Spleen (tissue), 11 donors: ENCODE measurements around the gene GSX1. TPM values are rescaled to one million over a fixed set of nuclear protein-coding genes. Genes with fewer than 3 reads are reported as not detected.

Experiments used
- DNase-seq: peaks from one replicate; pipeline ENCODE4 v3.0.0-alpha.2; 2020
- H3K27ac ChIP-seq, 8 donors: fragments of 200-600 bp; sonication (generic) in 7 of 8; 1 replicate in 4 of 8; 2 replicates in 4 of 8; pipeline versions ENCODE4 v1.5.0 to v1.8.0; 2016 to 2021; ENCODE audit warnings: inconsistent platforms in 4 of 8, mild to moderate bottlenecking in 4 of 8, moderate library complexity in 1 of 8
- H3K27me3 ChIP-seq, 7 donors: fragments of 200-600 bp; sonication (generic) in 6 of 7; replicated peaks in 1 of 7; 1 replicate in 4 of 7; 2 replicates in 3 of 7; pipeline versions ENCODE4 v1.5.0 to v1.8.0; 2016 to 2021; ENCODE audit warnings: inconsistent platforms in 3 of 7, mild to moderate bottlenecking in 1 of 7
- H3K36me3 ChIP-seq, 6 donors: fragments of 200-600 bp; sonication (generic) in 5 of 6; 1 replicate in 4 of 6; 2 replicates in 2 of 6; pipeline versions ENCODE4 v1.5.0 to v1.8.0; 2016 to 2021; ENCODE audit warnings: inconsistent platforms in 2 of 6
- H3K4me1 ChIP-seq, 6 donors: fragments of 200-600 bp; sonication (generic) in 5 of 6; 1 replicate in 3 of 6; 2 replicates in 3 of 6; pipeline versions ENCODE4 v1.5.0 to v1.8.0; 2016 to 2021; ENCODE audit warnings: inconsistent platforms in 3 of 6
- H3K4me3 ChIP-seq, 8 donors: fragments of 200-600 bp; sonication (generic) in 7 of 8; 1 replicate in 4 of 8; 2 replicates in 4 of 8; pipeline versions ENCODE4 v1.5.0 to v1.8.0; 2016 to 2021; ENCODE audit warnings: inconsistent platforms in 4 of 8, mild to moderate bottlenecking in 4 of 8, moderate library complexity in 2 of 8
- H3K9me3 ChIP-seq, 8 donors: fragments of 200-600 bp; sonication (generic) in 7 of 8; 1 replicate in 4 of 8; 2 replicates in 4 of 8; pipeline versions ENCODE4 v1.5.0 to v1.8.0; 2016 to 2021; ENCODE audit warnings: inconsistent platforms in 4 of 8
- CTCF ChIP-seq, 11 experiments: fragments of 200-600 bp in 7 of 11; fragments of 450-650 bp in 4 of 11; sonication (generic) in 4 of 11; IDR thresholded peaks in 8 of 11; conservative IDR thresholded peaks in 3 of 11; 1 replicate in 7 of 11; 2 replicates in 4 of 11; pipeline versions ENCODE4 v1.4.0 to v1.8.0; 2016 to 2021; ENCODE audit warnings: antibody characterized with exemption in 11 of 11, inconsistent platforms in 4 of 11, mild to moderate bottlenecking in 1 of 11
- POLR2A ChIP-seq, 3 donors: fragments of 450-650 bp; IDR thresholded peaks; one replicate each; pipeline ENCODE4 v1.5.1; 2017; ENCODE audit warnings: antibody characterized with exemption in 3 of 3, mild to moderate bottlenecking in 1 of 3
- POLR2AphosphoS5 ChIP-seq, 3 donors: sonication (generic); formaldehyde crosslinking; IDR thresholded peaks; one replicate each; pipeline ENCODE4 v1.5.1; 2017; ENCODE audit warnings: antibody characterized with exemption in 3 of 3
- WGBS, 5 donors: extraction: QIAGEN DNeasy Blood & Tissue Kit in 3 of 5; methylation state at CpG; one replicate each; pipeline versions ENCODE4 v1.1.5 to v1.1.7; 2013 to 2018; 5-methylcytosine and 5-hydroxymethylcytosine counted together
- intact Hi-C: fragments of 100-400 bp; cut with DNase I; formaldehyde crosslinking; loops from one replicate; pipeline ENCODE4 v1.15.0; 2023; ENCODE audit warnings: low total_unique reads
- polyA plus RNA-seq, 3 donors: library from polyadenylated mRNA; stranded (reverse); fragments of 200-250 nt; gene quantifications; one replicate each; pipeline ENCODE4 v1.2.1, GENCODE V29; 2013
- total RNA-seq, 7 donors: library from RNA; depleted of rRNA in 3 of 7; stranded (reverse); fragments of >200 nt in 3 of 7; fragmentation: NEBNext Ultra II Directional in 4 of 7; extraction: Animal tissue kit (Norgen Biotek cat#: 25700) in 4 of 7; gene quantifications; one replicate each; pipeline versions ENCODE4 v1.1.0 to v1.2.1, GENCODE V29; 2016 to 2021
- donor health status: healthy with polysubstance abuse.
- donor health status: DM: no; HTN: no; CAD: no; lungs with moderate emphysema.
- donor health status: DM: no; HTN: no; CAD: no.
- donor health status: Bipolar disorder and iron deficiency.
- donor health status: healthy.
- donor health status: DM: no; HTN: no; CAD: no.
- donor health status: DM: yes; HTN: yes; CAD: no.

Gene GSX1
- total and polyA plus RNA-seq, 10 donors, result not detected

- no peaks in the 10 kb centered on the region for H3K36me3 ChIP-seq
- intact Hi-C loops, result no loop called here
- peaks cover 17 to 56% (median 40%) of the 10 kb centered on the region in 6 donors for H3K4me1 ChIP-seq
- peaks cover 0 to 6% (median 0%) of the 10 kb centered on the region in 8 donors for H3K9me3 ChIP-seq
- TF ChIP-seq POLR2A (IDR thresholded peaks at IDR 0.05), result no peak
- TF ChIP-seq CTCF (IDR thresholded peaks at IDR 0.05 in 8 of 11, conservative IDR thresholded peaks at IDR 0.05 in 3 of 11), result no peak
- TF ChIP-seq POLR2AphosphoS5 (IDR thresholded peaks at IDR 0.05), result no peak
- peaks cover 16 to 97% (median 86%) of the 10 kb centered on the region in 7 donors for H3K27me3 ChIP-seq
- whole genome bisulfite sequencing, 5 donors, result 9 to 16% (median 9%) methylated on average over 35 to 36 of the region's 36 CpGs
- no peak for DNase-seq
- H3K4me3 ChIP-seq, result peak overlapping the region in 7 of 8 donors; percentile 18 to 62 (median 35)
- H3K27ac ChIP-seq, result no peak overlapping the region
These were observed 960 bp upstream of the GSX1 start for GRCh38 chr13:27791146-27791900.

- peak overlapping the region in 5 of 8 donors; percentile 14 to 62 (median 34) for H3K4me3 ChIP-seq
These were observed 336 bp upstream of the GSX1 start for GRCh38 chr13:27791901-27792392.

GRCh38 chr13:27793507-27794367 lies 1.5 kb downstream of the GSX1 start:
- TF ChIP-seq CTCF (IDR thresholded peaks at IDR 0.05 in 8 of 11, conservative IDR thresholded peaks at IDR 0.05 in 3 of 11) (no peak), POLR2A (IDR thresholded peaks at IDR 0.05) (no peak), POLR2AphosphoS5 (IDR thresholded peaks at IDR 0.05) (no peak)
- H3K4me3 ChIP-seq, result no peak overlapping the region
- no peak overlapping the region for H3K27ac ChIP-seq
- H3K4me1 ChIP-seq, result peaks cover 17 to 56% (median 40%) of the 10 kb centered on the region in 6 donors
- intact Hi-C loops, result no loop called here
- H3K36me3 ChIP-seq, result no peaks in the 10 kb centered on the region
- peaks cover 16 to 100% (median 98%) of the 10 kb centered on the region in 7 donors for H3K27me3 ChIP-seq
- WGBS, 5 donors, result 8 to 19% (median 9%) methylated on average over 48 to 63 of the region's 63 CpGs
- H3K9me3 ChIP-seq, result peaks cover 0 to 6% (median 0%) of the 10 kb centered on the region in 8 donors
- no peak for DNase-seq

More at GRCh38 chr13:27791901-27792392, 336 bp upstream of the GSX1 start:
- intact Hi-C loops, result no loop called here
- peaks cover 17 to 56% (median 40%) of the 10 kb centered on the region in 6 donors for H3K4me1 ChIP-seq
- no peaks in the 10 kb centered on the region for H3K36me3 ChIP-seq
- no peak overlapping the region for H3K27ac ChIP-seq
- WGBS, 5 donors, result 14 to 18% (median 16%) methylated on average over 22 of the region's 22 CpGs
- H3K9me3 ChIP-seq, result peaks cover 0 to 6% (median 0%) of the 10 kb centered on the region in 8 donors
- peaks cover 16 to 98% (median 90%) of the 10 kb centered on the region in 7 donors for H3K27me3 ChIP-seq
- TF ChIP-seq POLR2AphosphoS5 (IDR thresholded peaks at IDR 0.05) (no peak), CTCF (IDR thresholded peaks at IDR 0.05 in 8 of 11, conservative IDR thresholded peaks at IDR 0.05 in 3 of 11) (no peak), POLR2A (IDR thresholded peaks at IDR 0.05) (no peak)
- no peak for DNase-seq
